PC-9 (cell line): ENCODE data around the gene TMEM47. TPM values are rescaled to one million over a fixed set of nuclear protein-coding genes. Genes with fewer than 3 reads are reported as not detected.

Experiments
- BruUV-seq: library from RNA; stranded (reverse); fragments of 400-500 nt; replicated peaks from 2 replicates; lab custom pipeline; 2021; lab: Mats Ljungman, UMichigan
- CTCF ChIA-PET: fragments of 300-600 bp; sonication (Branson Sonifier 250); formaldehyde crosslinking; loops from one replicate; lab custom pipeline; 2022; ENCODE audit warnings: antibody characterized with exemption; lab: Charles Lee
- POLR2A ChIA-PET: fragments of 300-600 bp; sonication (Branson Sonifier 250); formaldehyde crosslinking; loops from one replicate; lab custom pipeline; 2022; ENCODE audit warnings: antibody characterized with exemption; ENCODE audit not compliant: unreplicated experiment; lab: Charles Lee
- DNase-seq, 2 experiments: peaks; one replicate each; pipeline versions ENCODE4 v3.0.0 to v3.0.0-alpha.2; 2015 to 2022; ENCODE audit warnings: mixed read lengths in 1 of 2
- H2AFZ ChIP-seq: fragments of 200-600 bp; sonication (generic); 2 replicates; pipeline ENCODE4 v1.8.1; 2017; ENCODE audit warnings: antibody characterized with exemption
- H3F3A ChIP-seq: fragments of 200-600 bp; sonication (generic); 2 replicates; pipeline ENCODE4 v1.8.1; 2017; ENCODE audit warnings: antibody characterized with exemption, mild to moderate bottlenecking, low read depth; ENCODE audit not compliant: insufficient read depth
- H3K27ac ChIP-seq: fragments of 200-600 bp; sonication (generic); 2 replicates; pipeline ENCODE4 v1.6.1; 2016; ENCODE audit warnings: mixed run types
- H3K27me3 ChIP-seq: fragments of 200-600 bp; sonication (generic); 2 replicates; pipeline ENCODE4 v1.6.1; 2016; ENCODE audit warnings: low read depth, mixed run types; ENCODE audit not compliant: insufficient read depth
- H3K36me3 ChIP-seq: fragments of 200-600 bp; sonication (generic); 2 replicates; pipeline ENCODE4 v1.6.1; 2016; ENCODE audit warnings: low read depth, mixed run types
- H3K4me1 ChIP-seq: fragments of 200-600 bp; sonication (generic); replicated peaks from 2 replicates; pipeline ENCODE4 v1.6.1; 2016; ENCODE audit warnings: mixed run types; ENCODE audit not compliant: insufficient read depth
- H3K4me2 ChIP-seq: fragments of 200-600 bp; sonication (generic); 2 replicates; pipeline ENCODE4 v1.6.1; 2017; ENCODE audit warnings: mixed run types
- H3K4me3 ChIP-seq: fragments of 200-600 bp; sonication (generic); 2 replicates; pipeline ENCODE4 v1.6.1; 2016; ENCODE audit warnings: mixed run types
- H3K79me2 ChIP-seq: fragments of 200-600 bp; sonication (generic); 2 replicates; pipeline ENCODE4 v1.6.1; 2017; ENCODE audit warnings: low read depth, mixed run types
- H3K9me2 ChIP-seq: fragments of 200-600 bp; sonication (generic); 2 replicates; pipeline ENCODE4 v1.8.1; 2017; ENCODE audit warnings: mild to moderate bottlenecking; ENCODE audit not compliant: insufficient read depth
- H3K9me3 ChIP-seq: fragments of 200-600 bp; sonication (generic); 2 replicates; pipeline ENCODE4 v1.8.1; 2016; ENCODE audit warnings: low read depth; ENCODE audit not compliant: insufficient read depth
- H4K20me1 ChIP-seq: fragments of 200-600 bp; sonication (generic); 2 replicates; pipeline ENCODE4 v1.8.1; 2017; ENCODE audit not compliant: insufficient read depth
- CTCF ChIP-seq: fragments of 200-600 bp; sonication (generic); conservative IDR thresholded peaks from 2 replicates; pipeline ENCODE4 v1.6.1; 2017; ENCODE audit warnings: mixed run types, antibody characterized with exemption, mild to moderate bottlenecking, moderate library complexity
- EZH2 ChIP-seq: fragments of 200-600 bp; sonication (generic); IDR thresholded peaks from 2 replicates; pipeline ENCODE4 v1.8.0; 2017; ENCODE audit warnings: antibody characterized with exemption, low read depth
- intact Hi-C: fragments of 100-400 bp; cut with micrococcal nuclease; formaldehyde crosslinking; loops from one replicate; pipeline ENCODE4 v1.10.0; 2022; ENCODE audit not compliant: unreplicated experiment
- total RNA-seq: library from RNA; stranded (reverse); gene quantifications from 2 replicates; pipeline ENCODE4 v1.2.3, GENCODE V29; 2021

Gene TMEM47
- total RNA-seq, 1 experiment from 2014 or later, result not detected

GRCh38 chrX:34585561-34585960, 71.5 kb downstream of the TMEM47 start:
- no TSS peak for BruUV-seq
- Histone ChIP-seq H2AFZ (no peak overlapping the region), H3K4me3 (no peak overlapping the region), H3K27ac (no peak overlapping the region), H3K27me3 (no peaks in the 10 kb centered on the region), H4K20me1 (no peaks in the 10 kb centered on the region), H3K79me2 (no peaks in the 10 kb centered on the region), H3F3A (no peaks in the 10 kb centered on the region), H3K36me3 (no peaks in the 10 kb centered on the region), H3K4me2 (no peak overlapping the region), H3K9me2 (no peaks in the 10 kb centered on the region), H3K4me1 (no peaks in the 10 kb centered on the region), H3K9me3 (no peaks in the 10 kb centered on the region)
- ChIA-PET CTCF (no interaction called here), POLR2A (no interaction called here)
- intact Hi-C loops, result no loop called here
- no peak for DNase-seq
- no peak for TF ChIP-seq EZH2
- TF ChIP-seq CTCF, result no peak

- Histone ChIP-seq H2AFZ (no peak overlapping the region), H4K20me1 (no peaks in the 10 kb centered on the region), H3K4me1 (no peaks in the 10 kb centered on the region), H3K79me2 (no peaks in the 10 kb centered on the region), H3K27ac (no peak overlapping the region), H3K4me3 (no peak overlapping the region), H3K9me2 (no peaks in the 10 kb centered on the region), H3K27me3 (no peaks in the 10 kb centered on the region), H3K36me3 (no peaks in the 10 kb centered on the region), H3F3A (no peaks in the 10 kb centered on the region), H3K4me2 (no peak overlapping the region), H3K9me3 (no peaks in the 10 kb centered on the region)
- CTCF ChIA-PET, result no interaction called here
- intact Hi-C loops, result no loop called here
- TF ChIP-seq EZH2 (no peak), CTCF (no peak)
- BruUV-seq, result no TSS peak
- POLR2A ChIA-PET, result no interaction called here
- no peak for DNase-seq
Observed at GRCh38 chrX:34584781-34585180, 72.3 kb downstream of the TMEM47 start.

- no peak overlapping the region for H2AFZ ChIP-seq
- H3K4me2 ChIP-seq, result no peak overlapping the region
- no peaks in the 10 kb centered on the region for H3K9me3 ChIP-seq
- H3K4me1 ChIP-seq, result no peaks in the 10 kb centered on the region
- no peaks in the 10 kb centered on the region for H3K79me2 ChIP-seq
- no peak overlapping the region for H3K4me3 ChIP-seq
- no peaks in the 10 kb centered on the region for H3K27me3 ChIP-seq
- no peaks in the 10 kb centered on the region for H3F3A ChIP-seq
- POLR2A ChIA-PET, result no interaction called here
- H3K9me2 ChIP-seq, result no peaks in the 10 kb centered on the region
- intact Hi-C loops, result no loop called here
- no peaks in the 10 kb centered on the region for H3K36me3 ChIP-seq
- no peak for DNase-seq
- no TSS peak for BruUV-seq
- TF ChIP-seq CTCF (no peak), EZH2 (no peak)
- CTCF ChIA-PET, result no interaction called here
- H3K27ac ChIP-seq, result no peak overlapping the region
- no peaks in the 10 kb centered on the region for H4K20me1 ChIP-seq
Observed at GRCh38 chrX:34580069-34580468, 77.0 kb downstream of the TMEM47 start.
